Muscle of arm (tissue), 14 donors: ENCODE results near the gene ALAD. TPM values are rescaled to one million over a fixed set of nuclear protein-coding genes. Genes with fewer than 3 reads are reported as not detected.
"Not testable (repeated sequence)": the region's sequence is repeated elsewhere in the genome, so short reads cannot be mapped to it uniquely, and the experiment has no call there.

Source experiments
- DNase-seq: peaks from one replicate; pipeline ENCODE4 v3.0.0-alpha.2; 2013
- long read RNA-seq, 11 donors: transcript quantifications; one replicate each; lab custom pipeline, GENCODE V29; 2026
- polyA plus RNA-seq, 12 donors: library from polyadenylated mRNA; unstranded; fragments of 120-200 nt; gene quantifications; one replicate each; pipeline ENCODE4 v1.2.1, GENCODE V29; 2013; ENCODE audit not compliant: insufficient read length in 12 of 12

The ALAD gene
- 10 to 100 TPM in 11 of 12 donors, not detected in 1; 17.9 to 37.2 (median 21.9) TPM for polyA plus RNA-seq
- long read RNA-seq, donor 1, transcript ALAD-201 (12 exons, 3,173 nt): major isoform, 7 of 27 reads
- long read RNA-seq, donor 1, partial matches to known transcripts: 16 of 27 reads
- long read RNA-seq, donor 1, other reads (novel, unspliced or antisense): 0 of 27 reads
- long read RNA-seq, donor 2, transcript ALAD-201 (12 exons, 3,173 nt): major isoform, 5 of 5 reads
- long read RNA-seq, donor 2, partial matches to known transcripts: 0 of 5 reads
- long read RNA-seq, donor 2, other reads (novel, unspliced or antisense): 0 of 5 reads
- long read RNA-seq, donor 3, partial matches to known transcripts: 0 of 3 reads
- long read RNA-seq, donor 3, other reads (novel, unspliced or antisense): 0 of 3 reads
- long read RNA-seq, donor 4: 0 reads
- long read RNA-seq, donor 5: 0 reads
- long read RNA-seq, donor 6: 0 reads
- long read RNA-seq, donor 7, partial matches to known transcripts: 0 of 1 reads
- long read RNA-seq, donor 7, other reads (novel, unspliced or antisense): 0 of 1 reads
- long read RNA-seq, donor 8, partial matches to known transcripts: 0 of 5 reads
- long read RNA-seq, donor 8, other reads (novel, unspliced or antisense): 0 of 5 reads
- long read RNA-seq, donor 9, partial matches to known transcripts: 0 of 3 reads
- long read RNA-seq, donor 9, other reads (novel, unspliced or antisense): 0 of 3 reads
- long read RNA-seq, donor 10, partial matches to known transcripts: 0 of 3 reads
- long read RNA-seq, donor 10, other reads (novel, unspliced or antisense): 0 of 3 reads
- long read RNA-seq, donor 11: 0 reads

GRCh38 chr9:113401027-113401792 is at the start of gene ALAD:
Gene ALAD, minus strand, starts transcription at chr9:113401284. Its CDS starts 7,725 bp downstream, at chr9:113393559.
- peak; percentile 99 for DNase-seq

DNA sequence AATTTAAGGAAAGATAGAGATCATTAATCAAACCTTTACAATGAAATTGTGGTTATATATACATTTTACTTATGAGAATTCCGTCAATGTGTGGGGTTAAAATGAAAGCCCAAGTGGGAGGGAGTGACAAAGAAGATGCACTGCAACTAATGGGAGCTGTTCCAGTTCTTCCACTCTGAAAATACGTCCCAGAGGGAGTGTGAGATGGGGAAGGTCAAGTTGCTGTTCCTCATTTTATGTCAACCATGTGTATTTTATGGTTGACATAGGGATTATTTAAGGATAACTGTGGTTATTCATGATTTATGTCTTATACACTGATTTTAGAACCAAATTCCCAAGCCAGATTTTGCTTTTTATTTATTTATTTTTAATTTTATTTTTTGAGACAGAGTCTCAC is 48.3 kb upstream of the ALAD start:
- DNase-seq: no peak

- peak; percentile 50 for DNase-seq
These were observed 45.2 kb upstream of the ALAD start for GRCh38 chr9:113446323-113446740.

DNA sequence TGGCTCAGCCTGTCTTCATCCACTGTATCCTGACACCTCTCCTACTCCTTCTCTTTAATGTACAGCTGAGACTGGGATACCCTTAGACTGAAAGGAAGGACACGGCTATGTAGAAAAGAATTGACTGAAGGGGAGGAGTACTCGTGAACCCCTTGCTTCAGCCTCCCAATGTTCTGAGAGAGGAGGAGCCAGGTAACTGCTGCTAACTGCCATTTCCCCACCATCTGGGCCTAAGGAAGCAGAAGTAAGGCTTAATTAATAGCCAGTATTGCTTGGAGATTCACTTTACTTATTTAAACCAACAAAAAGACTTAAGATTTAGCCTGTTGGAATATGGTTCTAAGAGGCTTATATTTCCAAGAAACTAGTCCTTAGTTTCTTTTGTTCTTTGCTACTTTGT is 43.7 kb upstream of the ALAD start:
- DNase-seq: no peak

GRCh38 chr9:113437716-113438115 is 36.6 kb upstream of the ALAD start:
- DNase-seq: not testable (repeated sequence)

GRCh38 chr9:113436728-113437515 is 35.8 kb upstream of the ALAD start:
- DNase-seq: no peak

GRCh38 chr9:113431191-113431590 is 30.1 kb upstream of the ALAD start:
- no peak for DNase-seq

DNA sequence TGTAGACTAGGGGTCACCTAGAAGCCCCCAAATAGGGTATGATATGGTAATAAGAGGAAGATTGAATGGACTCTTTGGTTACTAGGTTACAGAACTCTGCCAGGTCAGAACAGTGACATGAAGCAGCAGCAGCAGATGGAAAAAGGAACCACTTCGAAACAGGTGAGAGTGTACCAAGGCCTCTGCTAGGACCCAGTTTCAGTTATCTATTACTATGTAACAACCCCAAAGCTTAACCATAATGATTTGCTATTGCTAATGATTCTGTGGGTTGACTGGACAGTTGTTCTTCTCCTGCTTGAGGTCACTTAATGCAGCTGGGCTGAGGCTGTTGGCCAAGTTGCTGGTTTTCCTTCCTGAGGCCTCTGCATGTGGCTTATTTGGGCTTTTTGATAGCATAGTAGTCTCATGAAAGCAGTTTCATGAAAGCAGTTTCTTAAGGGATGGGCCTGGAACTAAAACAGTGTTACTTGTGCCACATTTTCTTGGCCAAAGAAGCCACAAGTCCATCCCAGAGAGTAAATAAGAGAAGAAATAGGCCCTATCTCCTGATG is 27.1 kb upstream of the ALAD start:
- DNase-seq: peak; percentile 28

DNA sequence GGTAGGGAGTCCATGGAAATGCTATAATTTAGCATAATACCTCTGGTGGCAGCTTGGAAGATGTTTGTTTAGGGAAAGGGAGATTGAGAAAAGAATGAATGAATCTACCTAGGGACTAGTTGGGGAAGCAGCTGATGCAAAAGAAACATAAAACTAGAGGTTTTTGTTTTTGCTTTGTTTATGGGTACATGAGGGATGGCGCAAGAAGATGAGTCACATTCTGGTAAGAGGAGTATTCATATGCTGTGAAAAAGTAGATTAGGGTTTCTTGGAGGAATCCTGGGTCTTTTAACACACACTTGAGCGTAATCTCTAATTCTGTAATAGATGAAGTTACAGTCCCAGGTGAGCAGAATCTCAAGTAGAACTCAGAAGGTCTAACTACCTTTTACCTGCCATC is 26.5 kb upstream of the ALAD start:
- DNase-seq: no peak

DNA sequence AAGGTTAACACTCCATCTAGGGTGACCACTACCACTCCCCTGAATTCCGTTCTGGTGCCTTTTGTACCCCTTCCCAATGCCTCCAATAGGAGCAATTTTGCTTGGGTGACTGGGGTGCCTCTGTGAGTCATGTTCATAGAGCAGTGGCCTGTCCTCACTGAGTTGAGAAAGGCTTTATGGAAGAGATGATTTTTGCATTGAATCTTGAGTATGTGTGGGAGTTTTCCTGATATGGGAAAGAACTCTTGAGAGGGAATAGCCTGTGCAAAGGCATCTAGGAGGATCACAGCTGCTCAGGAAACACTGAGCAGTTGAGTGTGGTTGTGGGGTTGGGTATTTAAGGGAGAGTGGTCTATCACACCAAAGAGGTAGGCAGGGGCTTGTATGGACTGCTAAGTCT is 25.6 kb upstream of the ALAD start:
- DNase-seq: no peak

DNA sequence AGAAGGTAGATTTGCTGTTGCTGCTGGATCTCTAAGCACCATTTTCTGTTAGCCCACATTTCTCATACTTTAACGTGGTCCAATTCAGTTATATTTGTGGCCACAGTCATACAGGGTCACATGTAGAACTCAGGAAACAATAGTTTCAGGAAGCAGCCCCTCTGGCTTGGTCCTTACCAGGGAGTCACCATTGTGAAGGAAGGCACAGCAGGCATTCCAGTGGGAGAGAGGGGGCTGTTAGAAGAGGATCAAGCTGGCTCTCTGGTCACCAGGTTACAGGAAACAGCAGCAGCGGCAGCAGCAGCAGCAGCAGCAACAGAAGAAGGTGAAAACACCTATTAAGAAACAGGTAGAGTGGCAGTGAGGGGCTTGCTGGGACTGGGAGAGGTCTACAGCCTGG is 24.0 kb upstream of the ALAD start:
- DNase-seq: no peak

DNA sequence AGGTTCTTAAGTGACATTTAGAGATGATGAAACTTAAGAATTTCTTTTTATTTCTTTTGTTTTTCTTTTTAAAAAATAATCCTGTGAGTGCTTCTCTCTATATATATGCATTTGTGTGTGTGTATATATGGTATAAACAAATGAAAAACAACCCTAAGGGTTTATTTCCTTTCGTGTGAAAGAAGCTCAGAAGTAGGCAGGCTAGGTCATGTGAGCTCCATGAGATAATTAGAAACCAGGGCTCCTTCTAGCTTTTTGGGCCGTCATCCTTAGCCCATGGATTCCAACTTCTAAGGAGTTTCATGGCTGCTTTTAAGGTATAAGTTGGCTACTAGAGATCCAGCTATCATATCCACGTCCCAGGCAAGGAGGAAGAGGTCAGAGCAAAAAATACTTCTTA is 20.6 kb upstream of the ALAD start:
- no peak for DNase-seq

DNA sequence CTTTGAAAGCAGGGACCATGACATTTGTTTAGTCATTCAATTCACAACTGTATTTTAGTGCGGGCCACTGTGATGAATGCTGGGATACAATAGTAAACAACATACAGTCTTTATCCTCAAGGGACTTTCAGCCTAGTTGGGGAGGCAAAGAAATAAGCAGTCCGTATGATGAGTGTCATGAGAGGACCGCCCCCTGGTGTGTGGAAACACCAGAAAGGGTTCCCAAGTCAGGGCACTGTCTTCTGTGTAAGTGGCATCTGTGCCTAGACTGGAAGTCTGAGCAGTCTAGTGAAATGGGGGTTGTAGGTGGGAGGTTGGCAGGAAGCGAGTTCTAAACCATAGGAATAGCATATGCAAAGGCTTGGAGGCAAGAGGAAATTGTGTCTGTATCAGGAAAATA is 16.3 kb upstream of the ALAD start:
- no peak for DNase-seq

GRCh38 chr9:113416149-113416721 is 15.2 kb upstream of the ALAD start:
- DNase-seq: no peak

- DNase-seq: peak; percentile 97
These were observed 9.3 kb upstream of the ALAD start, which contains the start of the genes C9orf43 and POLE3 for GRCh38 chr9:113410207-113410864. Gene C9orf43, plus strand, starts transcription at chr9:113410747. Its CDS starts 2,747 bp downstream, at chr9:113413494. Gene POLE3, minus strand, starts transcription at chr9:113410675. Its CDS starts 382 bp downstream, at chr9:113410293.

DNA sequence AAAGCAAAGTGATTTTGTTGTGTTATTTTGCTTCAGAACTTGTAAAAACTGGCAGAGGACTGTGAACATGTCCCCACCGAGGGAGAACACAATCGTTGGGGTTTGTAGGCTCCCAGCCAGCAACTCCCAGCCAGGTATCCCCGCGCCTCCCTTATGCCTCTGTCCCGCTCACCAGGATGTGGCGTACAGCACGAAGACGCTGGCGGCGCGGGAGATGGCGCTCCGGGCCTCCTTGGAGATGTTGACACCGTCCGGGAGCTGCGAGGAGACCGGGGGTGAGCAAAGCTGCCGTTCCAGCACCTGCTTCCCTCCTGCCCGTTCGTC is 8.8 kb upstream of the ALAD start:
- DNase-seq: no peak

- DNase-seq: no peak
These were observed 8.4 kb upstream of the ALAD start for GRCh38 chr9:113409481-113409880.

- DNase-seq: peak; percentile 70
These were observed 5.9 kb upstream of the ALAD start for GRCh38 chr9:113406873-113407511.

- DNase-seq: not testable (repeated sequence)
These were observed 5.3 kb upstream of the ALAD start for GRCh38 chr9:113406353-113406752.
